UCSD-AML1 (cell line): Measurements from ENCODE around the gene WFIKKN1.

Experiments
- DNase-seq: peaks from one replicate; lab custom pipeline; 2025; ENCODE audit not compliant: unreplicated experiment; lab: John Stamatoyannopoulos, UW

Gene WFIKKN1

GRCh38 chr16:683396-684070, 52.7 kb downstream of the WFIKKN1 start:
- DNase-seq, result no peak
